NCI-H2081 (cell line): ENCODE data around the gene CCSER1.

Experiments
- DNase-seq, 2 experiments: peaks; one replicate each; lab custom pipeline; 2025; lab: John Stamatoyannopoulos, UW

Gene CCSER1

GRCh38 chr4:90127223-90127705, at the start of gene CCSER1:
Gene CCSER1 (plus strand): TSS chr4:90127394.
- DNase-seq = peak; percentile 68 to 72

DNA sequence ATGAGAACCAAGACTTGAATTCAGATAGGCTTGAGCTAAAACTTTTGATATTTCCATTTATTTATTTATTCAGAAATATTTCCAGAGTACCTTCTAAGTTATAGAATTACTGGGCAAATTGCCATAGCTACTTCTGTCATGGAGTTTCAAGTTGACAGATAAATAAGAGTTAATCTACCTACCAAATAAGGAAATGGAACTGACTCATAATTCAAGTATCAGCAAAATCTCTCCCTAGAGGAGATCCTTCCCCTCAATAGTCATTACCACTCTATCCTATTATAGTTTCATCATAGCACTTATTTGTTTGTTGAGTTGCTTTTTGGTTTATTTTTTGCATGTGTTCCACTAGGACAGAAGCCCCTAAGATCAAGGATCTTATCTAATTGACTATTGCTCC, 48.8 kb upstream of the CCSER1 start:
- no peak for DNase-seq

DNA sequence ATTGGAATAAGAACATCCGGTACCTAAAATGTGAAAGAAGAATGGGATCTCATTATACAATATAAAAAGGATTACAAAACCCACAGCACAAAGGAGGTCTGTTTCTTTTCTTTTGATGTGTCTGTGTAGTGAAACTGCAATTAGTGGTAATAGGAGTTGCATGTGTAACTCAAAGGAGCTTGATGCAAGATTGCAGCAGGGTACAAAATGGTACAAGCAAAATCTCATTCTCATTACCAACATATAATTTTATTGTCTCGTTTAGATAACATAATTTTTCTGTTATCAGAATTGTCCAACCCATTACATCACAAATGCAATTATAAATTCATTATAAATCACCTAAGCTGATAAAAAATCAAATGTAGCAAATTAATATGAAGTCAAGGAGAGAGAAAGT, 47.1 kb upstream of the CCSER1 start:
- no peak for DNase-seq

DNA sequence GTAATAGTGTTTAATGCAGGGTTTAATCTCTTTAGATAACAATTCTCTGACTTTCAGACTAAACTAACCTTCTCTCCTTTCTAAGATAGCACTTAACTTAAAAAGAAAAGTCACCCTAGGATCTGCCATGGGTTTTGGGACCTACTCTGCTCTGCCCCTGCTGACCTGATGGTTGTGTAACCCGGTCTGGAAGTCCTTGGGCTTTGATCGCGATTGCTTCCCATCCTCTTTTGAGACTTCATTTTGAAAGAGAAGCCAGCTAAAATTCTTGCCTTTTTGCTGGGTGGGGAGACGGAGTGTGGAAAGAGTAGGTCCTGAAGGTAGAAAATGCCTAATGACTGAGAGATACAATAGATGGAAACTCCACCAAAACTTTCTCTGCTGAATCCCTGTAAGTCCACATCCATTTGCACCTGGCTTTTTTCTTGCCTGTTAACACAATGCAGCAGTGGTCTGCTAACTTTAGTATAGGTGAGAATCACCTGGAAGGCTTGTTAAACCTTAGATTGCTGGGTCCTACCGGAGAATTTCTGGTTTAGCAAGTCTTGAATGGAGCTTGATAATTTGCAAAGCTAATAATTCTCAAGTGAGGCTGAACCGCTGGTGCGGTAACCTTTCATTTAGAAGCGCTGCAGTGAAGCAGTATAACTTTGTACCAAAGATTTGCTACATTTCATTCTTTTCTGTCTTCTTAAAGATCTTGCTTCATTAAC, 45.6 kb upstream of the CCSER1 start:
- no peak for DNase-seq

GRCh38 chr4:90082449-90082848, 44.7 kb upstream of the CCSER1 start:
- DNase-seq = no peak

GRCh38 chr4:90084277-90084966, 42.8 kb upstream of the CCSER1 start:
- no peak for DNase-seq

DNA sequence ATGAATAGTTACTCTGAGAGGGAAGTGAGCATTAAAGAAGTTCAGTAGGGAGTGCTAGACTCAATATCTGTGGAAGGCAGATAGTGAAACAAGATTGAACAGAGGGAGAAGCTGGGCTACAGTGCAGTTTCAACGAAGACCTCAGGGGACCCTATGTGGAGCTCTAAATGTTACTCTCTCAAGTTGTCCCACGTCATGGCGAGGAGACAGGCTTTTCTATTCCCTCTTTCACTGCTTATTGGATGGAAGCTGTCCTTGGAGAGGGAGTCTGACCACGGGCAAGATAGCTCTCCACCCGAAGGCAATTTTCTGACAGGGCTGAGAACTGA, 42.3 kb upstream of the CCSER1 start:
- DNase-seq = no peak

DNA sequence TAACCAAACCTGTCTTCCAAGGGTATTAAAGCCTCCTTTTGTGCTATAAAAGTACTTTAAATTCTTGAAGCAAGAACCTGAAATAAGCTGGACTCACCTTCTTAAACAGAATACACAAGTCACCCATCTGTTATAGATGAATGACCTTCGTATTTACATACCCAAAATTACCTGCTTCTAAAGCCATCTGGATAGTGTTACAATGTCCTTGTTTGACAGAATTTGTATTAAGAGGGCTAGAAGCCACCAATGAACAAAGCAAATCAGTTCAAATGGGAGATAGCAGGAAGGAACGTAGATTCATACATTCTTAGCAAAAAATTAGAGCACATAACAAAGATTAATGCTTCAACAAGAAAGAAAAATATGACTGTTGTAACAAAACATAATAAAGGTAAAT, 33.7 kb upstream of the CCSER1 start:
- DNase-seq = peak in 1 of 2 experiments; percentile 52

DNA sequence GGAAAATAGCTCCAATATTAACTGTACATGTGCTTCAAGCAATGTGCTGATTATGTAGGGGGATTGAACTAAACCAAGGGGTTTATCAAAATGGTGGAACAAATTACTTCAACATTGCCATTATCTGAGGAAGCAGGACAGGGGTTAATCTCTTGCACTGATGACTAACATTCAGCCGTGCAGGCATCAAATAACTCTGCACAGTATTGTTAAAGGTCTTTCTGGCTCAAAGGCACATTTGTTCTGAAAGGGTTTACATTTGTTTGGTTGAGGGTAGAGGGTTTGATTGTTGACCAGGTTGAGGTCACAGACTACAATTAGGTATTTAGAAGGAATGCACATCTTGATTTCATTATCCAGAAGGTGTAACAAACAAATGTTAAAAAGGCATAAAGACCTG, 32.2 kb upstream of the CCSER1 start:
- DNase-seq = no peak

GRCh38 chr4:90099812-90100211, 27.4 kb upstream of the CCSER1 start:
- no peak for DNase-seq

- DNase-seq = no peak
Measured at GRCh38 chr4:90103991-90104390, 23.2 kb upstream of the CCSER1 start.

DNA sequence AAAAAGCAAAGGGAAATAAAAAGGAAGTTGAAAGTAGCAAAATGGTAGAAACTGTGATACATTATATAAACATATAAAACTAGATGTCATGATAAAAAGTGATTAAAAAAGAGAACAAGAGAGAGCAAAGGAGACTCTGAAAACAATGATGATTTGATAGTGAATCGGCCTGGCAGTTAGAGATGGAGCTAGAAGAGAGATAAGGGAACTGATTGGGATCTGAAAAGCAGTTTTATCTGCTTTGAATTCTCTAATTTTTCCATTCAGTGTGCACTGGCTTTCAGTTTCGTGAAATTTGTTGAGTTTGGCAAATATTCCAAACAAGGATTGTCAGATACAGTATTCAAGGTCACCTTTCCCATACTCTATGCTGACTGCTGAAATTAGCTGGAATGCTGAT, 21.9 kb upstream of the CCSER1 start:
- no peak for DNase-seq

GRCh38 chr4:90112715-90113114, 14.5 kb upstream of the CCSER1 start:
- no peak for DNase-seq

GRCh38 chr4:90113881-90114457, 13.2 kb upstream of the CCSER1 start:
- DNase-seq = no peak

DNA sequence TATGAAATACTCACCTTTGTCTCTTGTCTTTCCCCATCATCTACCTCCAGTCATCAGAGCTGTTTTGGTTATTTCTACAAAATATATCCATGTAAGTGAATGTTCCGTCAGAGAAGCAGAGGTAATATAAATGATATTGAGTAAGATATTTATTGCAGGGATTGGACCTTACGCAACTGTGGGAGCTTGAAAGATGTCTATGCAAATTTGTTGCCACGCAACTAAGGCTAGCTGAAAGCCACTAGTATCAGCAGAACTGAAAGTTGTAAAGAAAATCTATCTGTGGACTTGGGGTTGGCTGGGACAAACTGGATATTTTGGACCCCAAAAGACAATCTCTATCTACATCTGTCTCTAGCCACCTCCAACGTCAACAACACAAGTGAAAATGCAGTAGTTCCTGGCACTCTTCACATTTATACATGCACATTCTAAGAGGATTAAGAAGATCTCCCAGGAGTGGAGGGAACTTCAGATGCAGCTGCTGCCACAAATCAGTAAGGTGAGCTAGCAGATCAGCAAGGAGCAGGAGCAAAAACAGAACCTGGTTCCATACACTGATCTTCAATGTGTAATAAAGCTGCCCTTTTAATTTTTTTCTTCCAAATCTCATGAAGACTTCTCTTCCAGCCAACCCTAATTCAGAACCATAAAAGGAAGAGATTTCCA, 8.5 kb upstream of the CCSER1 start:
- no peak for DNase-seq

GRCh38 chr4:90120037-90120436, 7.2 kb upstream of the CCSER1 start:
- no peak for DNase-seq

GRCh38 chr4:90120815-90121214, 6.4 kb upstream of the CCSER1 start:
- no peak for DNase-seq

DNA sequence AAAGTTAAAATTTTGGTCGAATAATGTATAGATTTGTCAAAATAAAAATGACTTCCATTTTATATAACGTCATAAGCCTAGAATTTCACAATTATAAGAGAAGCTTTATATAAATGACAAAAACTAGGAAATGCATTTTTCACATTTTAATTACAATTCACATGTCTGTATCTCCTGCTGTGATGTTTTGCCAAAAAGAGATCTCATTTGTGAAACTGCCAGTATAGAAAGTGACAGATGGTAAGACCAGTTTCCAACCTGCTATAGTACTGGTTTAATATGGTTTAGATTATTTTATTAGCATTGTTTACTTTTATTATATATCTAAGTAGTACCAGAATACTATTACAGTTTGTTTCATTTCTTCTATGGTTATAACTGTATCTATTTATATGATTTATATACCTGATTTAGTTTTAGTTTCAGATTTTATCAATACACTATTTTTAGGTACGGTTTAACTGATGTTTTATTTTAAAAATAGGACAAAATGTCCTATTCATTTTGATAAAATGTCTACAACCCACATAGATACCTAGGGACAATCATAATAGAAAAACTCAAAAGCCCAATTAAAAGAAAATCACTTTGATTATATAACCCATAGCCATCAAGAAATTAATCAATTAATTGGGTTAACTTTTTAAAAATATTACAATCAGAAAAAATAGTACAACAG, 5.4 kb upstream of the CCSER1 start:
- no peak for DNase-seq

GRCh38 chr4:90122355-90122748, 4.8 kb upstream of the CCSER1 start:
- DNase-seq = no peak

- DNase-seq = no peak
Measured at GRCh38 chr4:90124276-90124675, 2.9 kb upstream of the CCSER1 start.

GRCh38 chr4:90126805-90127204, 389 bp upstream of the CCSER1 start:
- DNase-seq = no peak

DNA sequence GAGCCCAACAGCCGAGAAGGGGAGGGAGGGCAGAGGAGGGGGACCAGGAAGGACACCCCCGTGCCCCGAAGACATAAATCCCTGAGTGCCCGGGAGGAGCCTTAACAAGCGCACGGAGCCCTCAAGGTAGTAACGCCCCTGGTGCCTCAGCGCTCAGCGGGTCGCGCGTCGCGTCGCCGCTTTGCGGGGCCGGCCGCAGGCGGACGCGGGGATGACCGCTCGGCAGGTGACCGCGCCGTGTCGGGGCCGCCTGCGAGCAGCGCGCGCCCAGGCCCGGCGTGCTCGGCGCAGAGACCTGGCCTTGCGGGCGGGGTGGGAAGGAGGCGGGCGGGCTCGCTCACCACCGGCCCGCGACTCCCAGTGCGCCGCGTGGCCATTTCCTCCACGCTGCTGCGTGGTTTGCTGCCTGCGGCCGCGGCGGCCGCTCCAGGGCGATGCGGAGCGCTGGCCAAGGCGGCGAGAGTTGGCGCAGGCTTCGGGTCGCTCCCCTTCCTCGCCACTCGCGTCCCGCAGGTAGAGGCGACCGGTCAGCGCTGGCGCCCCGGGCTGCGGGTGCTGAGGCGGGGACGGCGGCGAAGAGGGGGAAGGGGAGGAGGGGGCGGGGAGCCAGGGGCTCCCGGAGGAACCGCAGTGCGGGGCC, 632 bp downstream of the CCSER1 start:
- DNase-seq = peak; percentile 45 to 52
